ENCODE results near the gene COX17.

The COX17 gene

GRCh38 chr3:119641416-119641815 is 35.8 kb downstream of the COX17 start:
- no peak overlapping the region for H3K27ac ChIP-seq
- TF ChIP-seq CTCF (conservative IDR thresholded peaks at IDR 0.05; ENCODE audit: low read depth): no peak
- CTCF ChIA-PET: no interaction called here
- POLR2A ChIA-PET (ENCODE audit: low non-redundant PET): no interaction called here
- DNase-seq (ENCODE audit: low spot score): no peak

- H3K27ac ChIP-seq: no peak overlapping the region
- no peak for TF ChIP-seq CTCF (conservative IDR thresholded peaks at IDR 0.05; ENCODE audit: low read depth)
- CTCF ChIA-PET: no interaction called here
- POLR2A ChIA-PET (ENCODE audit: low non-redundant PET): no interaction called here
- no peak for DNase-seq (ENCODE audit: low spot score)
Observed at GRCh38 chr3:119639494-119640350, 37.5 kb downstream of the COX17 start.

GRCh38 chr3:119637679-119638477 is 39.3 kb downstream of the COX17 start:
- no peak for TF ChIP-seq CTCF (conservative IDR thresholded peaks at IDR 0.05; ENCODE audit: low read depth)
- CTCF ChIA-PET: interaction anchor here (0.7 kb wide), 1 partner anchor 43 kb away, joined by 4 read pairs; no protein-coding TSS in a partner anchor
- peak; percentile 65 for DNase-seq (ENCODE audit: low spot score)
- peak overlapping the region; percentile 53 for H3K27ac ChIP-seq
- POLR2A ChIA-PET (ENCODE audit: low non-redundant PET): interaction anchor here (0.7 to 1.0 kb wide), 2 partner anchors 11 to 459 kb away, joined by 5 read pairs; no protein-coding TSS in a partner anchor

GRCh38 chr3:119636891-119637611 is 40.2 kb downstream of the COX17 start:
- TF ChIP-seq CTCF (conservative IDR thresholded peaks at IDR 0.05; ENCODE audit: low read depth): no peak
- POLR2A ChIA-PET (ENCODE audit: low non-redundant PET): interaction anchor here (0.7 to 1.0 kb wide), 2 partner anchors 10 to 459 kb away, joined by 5 read pairs; no protein-coding TSS in a partner anchor
- H3K27ac ChIP-seq: no peak overlapping the region
- CTCF ChIA-PET: interaction anchor here (0.5 to 1.1 kb wide), 2 partner anchors 60 to 362 kb away, joined by 3 read pairs; no protein-coding TSS in a partner anchor
- DNase-seq (ENCODE audit: low spot score): no peak

- POLR2A ChIA-PET (ENCODE audit: low non-redundant PET): no interaction called here
- H3K27ac ChIP-seq: no peak overlapping the region
- peak; percentile 13 for DNase-seq (ENCODE audit: low spot score)
- CTCF ChIA-PET: interaction anchor here (1.1 kb wide), 1 partner anchor 61 kb away, joined by 3 read pairs; no protein-coding TSS in a partner anchor
- TF ChIP-seq CTCF (conservative IDR thresholded peaks at IDR 0.05; ENCODE audit: low read depth): no peak
Observed at GRCh38 chr3:119636249-119636648, 41.0 kb downstream of the COX17 start.

GRCh38 chr3:119635719-119636118 is 41.5 kb downstream of the COX17 start:
- POLR2A ChIA-PET (ENCODE audit: low non-redundant PET): no interaction called here
- H3K27ac ChIP-seq: no peak overlapping the region
- no peak for DNase-seq (ENCODE audit: low spot score)
- TF ChIP-seq CTCF (conservative IDR thresholded peaks at IDR 0.05; ENCODE audit: low read depth): no peak
- CTCF ChIA-PET: no interaction called here
